ENCODE results near the gene HSPA12A.

Gene HSPA12A

GRCh38 chr10:116688741-116689495 is 53.4 kb downstream of the HSPA12A start:
- no peak for DNase-seq

GRCh38 chr10:116688241-116688711 is 54.1 kb downstream of the HSPA12A start:
- no peak for DNase-seq

GRCh38 chr10:116687633-116688032 is 54.7 kb downstream of the HSPA12A start:
- no peak for DNase-seq

- no peak for DNase-seq
Observed at GRCh38 chr10:116686632-116687031, 55.7 kb downstream of the HSPA12A start.

GRCh38 chr10:116685807-116686206 is 56.6 kb downstream of the HSPA12A start:
- DNase-seq = no peak

GRCh38 chr10:116684781-116685180 is 57.6 kb downstream of the HSPA12A start:
- DNase-seq = no peak

- DNase-seq = no peak
Observed at GRCh38 chr10:116683821-116684220, 58.5 kb downstream of the HSPA12A start.

- no peak for DNase-seq
Observed at GRCh38 chr10:116683166-116683565, 59.2 kb downstream of the HSPA12A start.

- no peak for DNase-seq
Observed at GRCh38 chr10:116679351-116679750, 63.0 kb downstream of the HSPA12A start.

- no peak for DNase-seq
Observed at GRCh38 chr10:116676633-116677032, 65.7 kb downstream of the HSPA12A start.

GRCh38 chr10:116676118-116676517 is 66.2 kb downstream of the HSPA12A start:
- no peak for DNase-seq

GRCh38 chr10:116674901-116675423 is 67.4 kb downstream of the HSPA12A start:
- no peak for DNase-seq

- DNase-seq = no peak
Observed at GRCh38 chr10:116673866-116674265, 68.5 kb downstream of the HSPA12A start.

GRCh38 chr10:116672891-116673290 is 69.5 kb downstream of the HSPA12A start:
- no peak for DNase-seq

GRCh38 chr10:116671274-116671926 is 71.0 kb downstream of the HSPA12A start:
- DNase-seq = no peak

GRCh38 chr10:116670706-116671105 is 71.7 kb downstream of the HSPA12A start:
- no peak for DNase-seq

GRCh38 chr10:116669832-116670644 is 72.3 kb downstream of the HSPA12A start:
- DNase-seq = no peak

- DNase-seq = no peak
Observed at GRCh38 chr10:116669080-116669479, 73.3 kb downstream of the HSPA12A start.

GRCh38 chr10:116668446-116668845 is 73.9 kb downstream of the HSPA12A start:
- no peak for DNase-seq

GRCh38 chr10:116668018-116668417 is 74.3 kb downstream of the HSPA12A start:
- DNase-seq = no peak

GRCh38 chr10:116667484-116667883 is 74.9 kb downstream of the HSPA12A start:
- no peak for DNase-seq

GRCh38 chr10:116665541-116666125 is 76.7 kb downstream of the HSPA12A start:
- DNase-seq = no peak

GRCh38 chr10:116664631-116665030 is 77.7 kb downstream of the HSPA12A start:
- DNase-seq = no peak

Data from activated naive CD4-positive, alpha-beta T cell treated with anti-CD3 and anti-CD28 coated beads, Interleukin-2, amount 50 U/mL, for 16 hours (primary cell).